Measurements from ENCODE around the gene GNAI3.

Gene GNAI3

DNA sequence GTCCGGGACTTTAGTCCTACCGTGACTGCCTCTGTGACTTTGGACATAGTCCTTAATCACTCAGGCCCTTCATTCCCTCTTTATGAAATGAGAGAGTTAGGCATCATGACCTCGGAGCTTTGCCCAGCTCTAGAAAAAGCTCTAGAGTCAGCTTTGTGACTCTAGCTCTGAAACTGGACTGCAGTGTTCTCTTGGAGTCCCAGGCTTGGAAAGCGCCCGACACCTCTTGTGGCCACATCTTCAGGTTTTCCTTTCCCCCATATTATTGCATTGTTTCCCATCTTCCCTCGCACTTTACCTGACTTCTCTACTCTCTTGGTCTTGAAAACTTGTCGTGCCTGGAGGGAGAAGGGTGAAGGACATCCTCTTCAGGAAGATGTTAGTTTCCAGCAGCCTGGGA lies 26.4 kb upstream of the GNAI3 start:
- Histone ChIP-seq H3K27ac (replicated peaks) (no peak overlapping the region), H3K4me3 (replicated peaks; ENCODE audit: insufficient read depth, low read length) (no peak overlapping the region), H3K27me3 (ENCODE audit: insufficient read depth, poor library complexity, severe bottlenecking) (no peaks in the 10 kb centered on the region)
- DNase-seq (ENCODE audit: low read depth in 1 of 2, low spot score in 1 of 2): no peak
- TF ChIP-seq SPI1 (IDR thresholded peaks at IDR 0.05; ENCODE audit: borderline replicate concordance, low read depth) (no peak), CTCF (IDR thresholded peaks at IDR 0.05; ENCODE audit: insufficient read depth, low read length) (no peak), POLR2AphosphoS5 (IDR thresholded peaks at IDR 0.05; ENCODE audit: low read depth) (no peak), GABPA (IDR thresholded peaks at IDR 0.05; ENCODE audit: low read depth) (no peak)
- TF ChIP-seq, protein P1, sequence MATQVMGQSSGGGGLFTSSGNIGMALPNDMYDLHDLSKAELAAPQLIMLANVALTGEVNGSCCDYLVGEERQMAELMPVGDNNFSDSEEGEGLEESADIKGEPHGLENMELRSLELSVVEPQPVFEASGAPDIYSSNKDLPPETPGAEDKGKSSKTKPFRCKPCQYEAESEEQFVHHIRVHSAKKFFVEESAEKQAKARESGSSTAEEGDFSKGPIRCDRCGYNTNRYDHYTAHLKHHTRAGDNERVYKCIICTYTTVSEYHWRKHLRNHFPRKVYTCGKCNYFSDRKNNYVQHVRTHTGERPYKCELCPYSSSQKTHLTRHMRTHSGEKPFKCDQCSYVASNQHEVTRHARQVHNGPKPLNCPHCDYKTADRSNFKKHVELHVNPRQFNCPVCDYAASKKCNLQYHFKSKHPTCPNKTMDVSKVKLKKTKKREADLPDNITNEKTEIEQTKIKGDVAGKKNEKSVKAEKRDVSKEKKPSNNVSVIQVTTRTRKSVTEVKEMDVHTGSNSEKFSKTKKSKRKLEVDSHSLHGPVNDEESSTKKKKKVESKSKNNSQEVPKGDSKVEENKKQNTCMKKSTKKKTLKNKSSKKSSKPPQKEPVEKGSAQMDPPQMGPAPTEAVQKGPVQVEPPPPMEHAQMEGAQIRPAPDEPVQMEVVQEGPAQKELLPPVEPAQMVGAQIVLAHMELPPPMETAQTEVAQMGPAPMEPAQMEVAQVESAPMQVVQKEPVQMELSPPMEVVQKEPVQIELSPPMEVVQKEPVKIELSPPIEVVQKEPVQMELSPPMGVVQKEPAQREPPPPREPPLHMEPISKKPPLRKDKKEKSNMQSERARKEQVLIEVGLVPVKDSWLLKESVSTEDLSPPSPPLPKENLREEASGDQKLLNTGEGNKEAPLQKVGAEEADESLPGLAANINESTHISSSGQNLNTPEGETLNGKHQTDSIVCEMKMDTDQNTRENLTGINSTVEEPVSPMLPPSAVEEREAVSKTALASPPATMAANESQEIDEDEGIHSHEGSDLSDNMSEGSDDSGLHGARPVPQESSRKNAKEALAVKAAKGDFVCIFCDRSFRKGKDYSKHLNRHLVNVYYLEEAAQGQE (IDR thresholded peaks at IDR 0.05; ENCODE audit: insufficient replicate concordance, low read depth): no peak

DNA sequence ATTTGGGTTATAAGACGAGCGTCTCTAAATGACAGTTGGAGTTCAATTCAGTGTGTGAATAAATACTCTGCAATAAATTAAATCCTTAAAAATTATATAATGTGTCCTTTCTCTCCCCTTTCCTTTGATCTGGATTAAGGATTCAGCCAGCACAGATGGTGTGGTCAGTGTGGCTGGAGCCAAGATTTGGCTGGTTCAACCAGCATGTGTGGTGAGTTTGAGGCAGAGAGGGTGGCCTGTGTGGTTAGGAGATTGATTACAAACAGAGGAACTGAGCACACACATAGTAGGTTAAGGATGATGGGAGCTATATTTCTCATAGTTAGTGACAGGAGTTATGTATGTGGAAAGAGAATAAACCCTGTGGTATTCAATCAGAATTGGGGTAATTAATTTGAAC lies 24.7 kb upstream of the GNAI3 start:
- TF ChIP-seq POLR2AphosphoS5 (IDR thresholded peaks at IDR 0.05; ENCODE audit: low read depth): no peak
- TF ChIP-seq, protein P1 (IDR thresholded peaks at IDR 0.05; ENCODE audit: insufficient replicate concordance, low read depth): no peak
- no peak for TF ChIP-seq SPI1 (IDR thresholded peaks at IDR 0.05; ENCODE audit: borderline replicate concordance, low read depth)
- no peak for TF ChIP-seq CTCF (IDR thresholded peaks at IDR 0.05; ENCODE audit: insufficient read depth, low read length)
- no peak for TF ChIP-seq GABPA (IDR thresholded peaks at IDR 0.05; ENCODE audit: low read depth)
- Histone ChIP-seq H3K27me3 (ENCODE audit: insufficient read depth, poor library complexity, severe bottlenecking) (no peaks in the 10 kb centered on the region), H3K4me3 (replicated peaks; ENCODE audit: insufficient read depth, low read length) (no peak overlapping the region), H3K27ac (replicated peaks) (no peak overlapping the region)
- no peak for DNase-seq (ENCODE audit: low read depth in 1 of 2, low spot score in 1 of 2)

DNA sequence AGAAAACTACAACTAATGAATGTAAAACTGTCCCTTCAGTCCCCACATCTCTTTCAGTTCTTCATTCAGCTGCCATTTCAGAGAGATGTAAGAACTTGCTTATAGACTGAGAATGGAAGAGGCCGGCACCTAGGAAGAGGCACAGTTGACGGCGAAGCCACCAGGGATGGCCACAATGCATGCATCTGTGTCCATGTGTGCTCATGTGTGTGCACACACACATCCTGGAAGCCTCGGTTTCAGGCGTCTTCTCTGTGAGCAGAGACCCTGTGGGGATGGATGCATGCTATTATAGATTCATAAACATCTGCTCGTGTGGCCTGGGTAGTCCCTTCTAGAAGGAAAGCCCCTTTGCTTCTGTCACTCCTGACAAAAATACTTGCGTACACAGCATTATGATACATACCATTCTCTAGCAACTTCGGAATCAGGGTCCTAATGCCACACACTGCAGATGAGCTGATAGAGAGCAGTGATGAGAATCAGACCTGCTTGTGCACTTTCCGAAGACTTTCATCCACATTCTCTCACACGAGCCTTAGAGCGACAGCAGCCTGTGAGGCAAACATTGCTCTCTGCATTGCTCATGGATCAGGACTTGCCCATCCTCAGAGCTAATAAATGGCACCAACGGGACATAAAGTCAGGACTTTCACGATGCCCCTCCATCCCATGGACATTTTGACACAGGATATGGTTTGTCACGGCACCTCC lies 21.2 kb upstream of the GNAI3 start:
- Histone ChIP-seq H3K27me3 (ENCODE audit: insufficient read depth, poor library complexity, severe bottlenecking) (no peaks in the 10 kb centered on the region), H3K27ac (replicated peaks) (no peak overlapping the region), H3K4me3 (replicated peaks; ENCODE audit: insufficient read depth, low read length) (no peak overlapping the region)
- no peak for DNase-seq (ENCODE audit: low read depth in 1 of 2, low spot score in 1 of 2)
- no peak for TF ChIP-seq GABPA (IDR thresholded peaks at IDR 0.05; ENCODE audit: low read depth)
- TF ChIP-seq CTCF (IDR thresholded peaks at IDR 0.05; ENCODE audit: insufficient read depth, low read length): no peak
- no peak for TF ChIP-seq SPI1 (IDR thresholded peaks at IDR 0.05; ENCODE audit: borderline replicate concordance, low read depth)
- TF ChIP-seq, protein P1 (IDR thresholded peaks at IDR 0.05; ENCODE audit: insufficient replicate concordance, low read depth): no peak
- no peak for TF ChIP-seq POLR2AphosphoS5 (IDR thresholded peaks at IDR 0.05; ENCODE audit: low read depth)

Data from HL-60 (cell line).